Testis (tissue), 2 donors: Measurements from ENCODE around the gene FBXO21.

Experiments used
- POLR2A ChIP-seq: fragments of 450-650 bp; IDR thresholded peaks from one replicate; pipeline ENCODE4 v1.6.1; 2017; ENCODE audit warnings: antibody characterized with exemption, mild to moderate bottlenecking, moderate library complexity
- TF ChIP-seq, protein P1 (sequence below), 3 experiments: fragments of 450-650 bp in 2 of 3; fragments of 200-600 bp in 1 of 3; sonication (generic) in 1 of 3; IDR thresholded peaks; one replicate each; pipeline ENCODE4 v1.5.1; 2016 to 2019; ENCODE audit warnings: antibody characterized with exemption in 3 of 3, mild to moderate bottlenecking in 2 of 3, moderate library complexity in 1 of 3

DNA sequence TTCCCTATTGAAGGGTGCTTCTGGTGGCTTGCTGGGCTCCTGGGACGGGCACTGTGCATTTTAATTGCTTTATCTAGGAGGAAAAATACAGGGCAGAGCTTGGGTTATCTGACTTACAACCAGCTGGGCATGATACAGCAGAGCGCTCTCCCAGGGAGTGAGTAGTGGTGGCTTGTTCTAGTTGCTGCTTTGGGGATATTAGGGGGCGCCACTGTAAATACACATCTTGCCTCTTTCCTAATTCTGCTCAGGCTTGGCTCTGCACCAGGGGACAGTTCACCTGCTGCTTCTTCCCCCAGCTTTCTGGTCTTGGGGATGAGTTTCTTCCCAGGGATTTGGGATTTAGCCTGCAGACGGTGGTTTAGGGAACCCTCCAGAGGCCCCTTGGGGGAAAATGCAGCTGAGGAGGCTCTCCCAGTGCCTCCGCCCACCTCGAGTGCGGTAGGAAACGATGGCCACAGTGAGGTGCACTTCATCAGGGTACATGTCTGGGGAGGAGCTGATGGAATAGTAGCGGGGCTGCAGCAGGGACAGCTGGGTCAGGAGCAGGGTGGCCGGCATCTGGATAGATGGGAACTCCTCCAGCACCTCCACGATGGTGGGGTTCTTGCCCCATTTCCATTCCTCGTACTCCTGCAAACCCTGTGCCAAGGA lies 36.9 kb upstream of the FBXO21 start:
- TF ChIP-seq, protein P1, sequence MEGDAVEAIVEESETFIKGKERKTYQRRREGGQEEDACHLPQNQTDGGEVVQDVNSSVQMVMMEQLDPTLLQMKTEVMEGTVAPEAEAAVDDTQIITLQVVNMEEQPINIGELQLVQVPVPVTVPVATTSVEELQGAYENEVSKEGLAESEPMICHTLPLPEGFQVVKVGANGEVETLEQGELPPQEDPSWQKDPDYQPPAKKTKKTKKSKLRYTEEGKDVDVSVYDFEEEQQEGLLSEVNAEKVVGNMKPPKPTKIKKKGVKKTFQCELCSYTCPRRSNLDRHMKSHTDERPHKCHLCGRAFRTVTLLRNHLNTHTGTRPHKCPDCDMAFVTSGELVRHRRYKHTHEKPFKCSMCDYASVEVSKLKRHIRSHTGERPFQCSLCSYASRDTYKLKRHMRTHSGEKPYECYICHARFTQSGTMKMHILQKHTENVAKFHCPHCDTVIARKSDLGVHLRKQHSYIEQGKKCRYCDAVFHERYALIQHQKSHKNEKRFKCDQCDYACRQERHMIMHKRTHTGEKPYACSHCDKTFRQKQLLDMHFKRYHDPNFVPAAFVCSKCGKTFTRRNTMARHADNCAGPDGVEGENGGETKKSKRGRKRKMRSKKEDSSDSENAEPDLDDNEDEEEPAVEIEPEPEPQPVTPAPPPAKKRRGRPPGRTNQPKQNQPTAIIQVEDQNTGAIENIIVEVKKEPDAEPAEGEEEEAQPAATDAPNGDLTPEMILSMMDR (IDR thresholded peaks at IDR 0.05): no peak
- TF ChIP-seq POLR2A: no peak
